Neural cell (in vitro differentiated cells): Measurements from ENCODE around the gene PCSK1N. TPM values are rescaled to one million over a fixed set of nuclear protein-coding genes. Genes with fewer than 3 reads are reported as not detected.

Experiments used
- H2AFZ ChIP-seq: fragments of 200-600, 300-800 bp; sonication (generic), shearing (Covaris generic); 2 replicates; pipeline ENCODE4 v1.6.0; 2014; ENCODE audit warnings: low read depth, mild to moderate bottlenecking, antibody characterized with exemption, low read length, moderate library complexity
- H3F3A ChIP-seq: fragments of 200-600 bp; shearing (Covaris generic); 2 replicates; pipeline ENCODE4 v1.6.1; 2016; ENCODE audit warnings: mild to moderate bottlenecking, moderate library complexity, mixed read lengths, antibody characterized with exemption, low read length; ENCODE audit not compliant: insufficient read depth, poor library complexity, severe bottlenecking
- H3K27ac ChIP-seq: fragments of 200-600, 300-800 bp; sonication (generic), shearing (Covaris generic); 2 replicates; pipeline ENCODE4 v1.5.1; 2014; ENCODE audit warnings: mild to moderate bottlenecking, low read length, moderate library complexity
- H3K27me3 ChIP-seq: fragments of 300-800, 200-600 bp; sonication (generic), shearing (Covaris generic); 2 replicates; pipeline ENCODE4 v1.6.0; 2014; ENCODE audit warnings: mild to moderate bottlenecking, low read depth, low read length, moderate library complexity; ENCODE audit not compliant: insufficient read depth
- H3K36me3 ChIP-seq: fragments of 300-800, 200-600 bp; sonication (generic), shearing (Covaris generic); 2 replicates; pipeline ENCODE4 v1.5.1; 2014; ENCODE audit warnings: mild to moderate bottlenecking, antibody characterized with exemption, low read length, moderate library complexity; ENCODE audit not compliant: insufficient read depth
- H3K4me2 ChIP-seq: fragments of 300-800, 200-600 bp; sonication (generic), shearing (Covaris generic); 2 replicates; pipeline ENCODE4 v1.6.0; 2014; ENCODE audit warnings: mild to moderate bottlenecking, low read length
- H3K4me3 ChIP-seq: fragments of 300-800, 200-600 bp; sonication (generic), shearing (Covaris generic); 2 replicates; pipeline ENCODE4 v1.5.1; 2014; ENCODE audit warnings: mild to moderate bottlenecking, low read length, moderate library complexity
- H3K79me2 ChIP-seq: fragments of 200-600 bp; shearing (Covaris generic); replicated peaks from 2 replicates; pipeline ENCODE4 v1.6.0; 2014; ENCODE audit warnings: mild to moderate bottlenecking, low read length, moderate library complexity; ENCODE audit not compliant: insufficient read depth
- H3K9ac ChIP-seq: fragments of 300-800, 200-600 bp; sonication (generic), shearing (Covaris generic); 2 replicates; pipeline ENCODE4 v1.6.1; 2016; ENCODE audit warnings: mild to moderate bottlenecking, low read length, mixed read lengths
- H3K9me2 ChIP-seq: fragments of 200-600 bp; shearing (Covaris generic); 2 replicates; pipeline ENCODE4 v1.6.1; 2016; ENCODE audit warnings: mild to moderate bottlenecking, low read length, mixed read lengths; ENCODE audit not compliant: insufficient read depth
- H3K9me3 ChIP-seq: fragments of 200-600, 300-800 bp; sonication (generic), shearing (Covaris generic); 2 replicates; pipeline ENCODE4 v1.6.1; 2016; ENCODE audit warnings: mild to moderate bottlenecking, mixed run types, low read length, moderate library complexity, mixed read lengths
- H4K20me1 ChIP-seq: fragments of 200-600 bp; shearing (Covaris generic); 2 replicates; pipeline ENCODE4 v1.6.1; 2016; ENCODE audit warnings: mild to moderate bottlenecking, mixed run types; ENCODE audit not compliant: insufficient read depth
- CTCF ChIP-seq: fragments of 450-650 bp; IDR thresholded peaks from 2 replicates; pipeline ENCODE4 v1.5.1; 2014; ENCODE audit warnings: antibody characterized with exemption, mild to moderate bottlenecking, moderate library complexity; ENCODE audit not compliant: poor library complexity, severe bottlenecking
- EP300 ChIP-seq: fragments of 450-650 bp; conservative IDR thresholded peaks from 2 replicates; pipeline ENCODE4 v1.6.1; 2014; ENCODE audit warnings: antibody characterized with exemption, mild to moderate bottlenecking, moderate library complexity; ENCODE audit not compliant: poor library complexity, severe bottlenecking
- EZH2 ChIP-seq: fragments of 200-600, 300-800 bp; shearing (Covaris generic), sonication (generic); IDR thresholded peaks from 2 replicates; pipeline ENCODE4 v1.6.1; 2014; ENCODE audit warnings: antibody characterized with exemption, low read length, borderline replicate concordance, mild to moderate bottlenecking; ENCODE audit not compliant: insufficient read depth, poor library complexity, severe bottlenecking
- MXI1 ChIP-seq: fragments of 450-650 bp; conservative IDR thresholded peaks from 2 replicates; pipeline ENCODE4 v1.6.1; 2014; ENCODE audit warnings: antibody characterized with exemption, mild to moderate bottlenecking; ENCODE audit not compliant: poor library complexity, severe bottlenecking
- POLR2AphosphoS5 ChIP-seq: IDR thresholded peaks from 2 replicates; pipeline ENCODE4 v1.6.1; 2012
- RAD21 ChIP-seq: fragments of 450-650 bp; conservative IDR thresholded peaks from 2 replicates; pipeline ENCODE4 v1.6.1; 2014; ENCODE audit warnings: antibody characterized with exemption, mild to moderate bottlenecking, moderate library complexity
- REST ChIP-seq: IDR thresholded peaks from 2 replicates; pipeline ENCODE4 v1.6.1; 2012; ENCODE audit warnings: borderline replicate concordance
- SMC3 ChIP-seq: fragments of 450-650 bp; conservative IDR thresholded peaks from 2 replicates; pipeline ENCODE4 v1.6.1; 2014; ENCODE audit warnings: antibody characterized with exemption, mild to moderate bottlenecking, moderate library complexity; ENCODE audit not compliant: poor library complexity
- TAF1 ChIP-seq: IDR thresholded peaks from 2 replicates; pipeline ENCODE4 v1.6.1; 2012; ENCODE audit warnings: low read depth
- polyA plus RNA-seq: library from polyadenylated mRNA; depleted of rRNA; stranded (reverse); fragments of >200 nt; gene quantifications from 2 replicates; pipeline ENCODE4 v1.2.3, GENCODE V29; 2014

PCSK1N gene
- polyA plus RNA-seq, 1 donor from 2014 or later, result 232 TPM

GRCh38 chrX:48829016-48829735, 6.2 kb downstream of the PCSK1N start:
- no peaks in the 10 kb centered on the region for H3K9me2 ChIP-seq
- peaks cover 12% of the 10 kb centered on the region for H3K27me3 ChIP-seq
- H4K20me1 ChIP-seq, result no peaks in the 10 kb centered on the region
- H3K9ac ChIP-seq, result no peak overlapping the region
- no peak overlapping the region for H3K4me3 ChIP-seq
- no peak overlapping the region for H3K4me2 ChIP-seq
- H3K79me2 ChIP-seq, result peaks cover 20% of the 10 kb centered on the region
- no peak overlapping the region for H3K27ac ChIP-seq
- H3F3A ChIP-seq, result no peaks in the 10 kb centered on the region
- no peaks in the 10 kb centered on the region for H3K9me3 ChIP-seq
- H3K36me3 ChIP-seq, result no peaks in the 10 kb centered on the region
- no peak overlapping the region for H2AFZ ChIP-seq
- TF ChIP-seq SMC3 (no peak), EP300 (no peak), MXI1 (no peak), REST (no peak), POLR2AphosphoS5 (no peak), CTCF (no peak), EZH2 (no peak), TAF1 (no peak), RAD21 (no peak)

- no peaks in the 10 kb centered on the region for H3K9me3 ChIP-seq
- no peak overlapping the region for H2AFZ ChIP-seq
- no peak overlapping the region for H3K9ac ChIP-seq
- H3K27me3 ChIP-seq, result peaks cover 12% of the 10 kb centered on the region
- no peak overlapping the region for H3K4me2 ChIP-seq
- H3K36me3 ChIP-seq, result no peaks in the 10 kb centered on the region
- TF ChIP-seq CTCF (no peak), SMC3 (no peak), EP300 (no peak), TAF1 (no peak), RAD21 (no peak), EZH2 (no peak), MXI1 (no peak), POLR2AphosphoS5 (no peak), REST (no peak)
- no peaks in the 10 kb centered on the region for H3F3A ChIP-seq
- no peaks in the 10 kb centered on the region for H3K9me2 ChIP-seq
- no peak overlapping the region for H3K27ac ChIP-seq
- H3K79me2 ChIP-seq, result peaks cover 6% of the 10 kb centered on the region
- no peak overlapping the region for H3K4me3 ChIP-seq
- no peaks in the 10 kb centered on the region for H4K20me1 ChIP-seq
These were observed 7.8 kb downstream of the PCSK1N start for GRCh38 chrX:48827654-48827968.
